GM21528 (cell line): Measurements from ENCODE around the gene GKN2.
"Not testable (repeated sequence)": the region's sequence is repeated elsewhere in the genome, so short reads cannot be mapped to it uniquely, and the experiment has no call there.

ENCODE experiments used
- ATAC-seq: cut with Tn5 transposase; IDR thresholded peaks from one replicate; pipeline ENCODE4 v1.9.1; 2021; ENCODE audit warnings: mild to moderate bottlenecking, moderate library complexity; ENCODE audit not compliant: unreplicated experiment, low FRiP score

Gene GKN2

GRCh38 chr2:68964282-68964681 is 11.6 kb upstream of the GKN2 start:
- no peak for ATAC-seq

DNA sequence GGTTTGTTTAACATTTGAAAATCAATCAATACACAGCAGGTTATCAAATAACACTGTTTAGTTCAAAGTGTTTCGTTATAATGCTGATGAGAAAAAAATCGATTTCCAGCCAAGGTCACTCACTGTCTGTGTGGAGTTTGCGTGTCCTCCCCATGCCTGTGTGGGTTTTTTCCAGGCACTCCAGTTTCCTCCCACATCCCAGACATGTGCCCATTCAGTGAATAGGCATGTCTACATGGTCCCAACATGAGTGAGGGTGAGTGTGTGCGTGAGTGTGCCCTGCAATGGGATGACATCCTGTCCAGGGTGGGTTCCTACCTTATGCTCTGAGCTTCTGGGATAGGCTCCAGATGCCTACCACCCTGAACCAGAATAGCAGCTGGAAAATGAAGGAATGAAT is 8.7 kb upstream of the GKN2 start:
- ATAC-seq = no peak

DNA sequence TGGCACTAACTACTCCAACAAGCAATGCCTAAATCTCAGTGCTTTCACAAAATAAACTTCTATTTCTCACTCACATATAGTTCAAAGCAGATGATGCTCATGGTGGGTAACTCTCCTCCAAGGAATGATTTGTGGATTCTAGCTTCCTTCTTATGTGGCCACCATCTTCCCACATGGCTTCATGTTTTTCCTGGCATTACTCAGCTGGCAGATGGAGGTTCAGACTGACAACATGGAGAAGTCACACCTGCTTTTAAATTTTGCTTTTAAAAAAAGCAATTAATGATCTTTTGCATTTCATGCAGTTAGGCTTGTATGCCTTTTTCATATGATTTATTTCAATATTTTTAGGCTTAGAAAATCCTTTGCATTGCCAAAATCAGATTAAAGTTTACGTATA is 6.3 kb upstream of the GKN2 start:
- no peak for ATAC-seq

DNA sequence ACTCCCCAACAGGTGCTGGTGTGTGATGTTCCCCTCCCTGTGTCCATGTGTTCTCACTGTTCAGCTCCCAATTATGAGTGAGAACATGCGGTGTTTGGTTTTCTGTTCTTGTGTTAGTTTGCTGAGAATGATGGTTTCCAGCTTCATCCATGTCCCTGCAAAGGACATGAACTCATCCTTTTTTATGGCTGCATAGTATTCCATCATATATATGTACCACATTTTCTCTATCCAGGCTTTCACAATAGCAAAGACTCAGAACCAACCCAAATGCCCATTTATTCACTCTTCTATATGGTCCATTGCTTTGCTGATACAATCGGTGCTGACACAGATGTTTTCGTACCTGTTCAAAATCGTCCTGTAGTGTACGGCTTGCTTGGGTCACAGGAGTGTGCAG is 2.7 kb upstream of the GKN2 start:
- not testable (repeated sequence) for ATAC-seq

DNA sequence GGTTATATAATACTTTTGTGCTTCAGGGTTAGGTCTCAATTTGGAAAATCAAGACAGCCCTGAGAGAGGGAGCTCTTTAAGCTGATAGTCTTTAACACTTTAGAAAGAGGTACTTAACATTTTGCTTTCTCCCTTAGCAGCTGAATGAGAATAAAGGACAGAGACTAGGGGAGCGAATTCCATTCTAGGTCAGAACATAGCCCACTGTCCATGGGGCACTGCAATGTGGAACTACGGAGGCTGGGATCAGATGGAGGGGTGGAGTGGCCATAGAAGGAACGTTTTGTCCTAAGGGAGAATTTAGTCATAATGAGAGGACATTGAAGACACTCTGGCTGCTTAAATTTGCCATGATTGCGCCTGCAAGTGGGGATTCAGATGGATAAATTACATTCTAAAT is 794 bp downstream of the GKN2 start:
- ATAC-seq = no peak

- no peak for ATAC-seq
Observed at GRCh38 chr2:68948710-68949109, 4.0 kb downstream of the GKN2 start.

DNA sequence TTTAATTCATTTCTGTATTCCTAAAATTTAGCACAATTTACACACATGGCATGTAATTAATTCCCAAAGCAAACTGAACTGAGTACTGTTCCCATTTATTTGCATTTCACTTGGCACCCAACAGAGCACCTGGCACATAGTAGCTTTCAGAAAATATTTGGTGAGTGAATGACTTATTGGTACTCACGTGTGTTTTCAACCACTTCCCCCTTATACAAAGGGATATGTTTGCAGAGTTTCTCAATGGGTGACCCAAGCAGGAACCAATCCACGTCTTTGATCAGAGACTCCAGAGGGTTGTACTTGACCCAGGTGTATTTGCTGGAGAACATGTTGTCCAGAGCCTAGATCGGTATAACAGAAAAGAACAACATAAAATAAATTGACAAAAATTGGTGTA is 6.6 kb downstream of the GKN2 start:
- ATAC-seq = no peak

GRCh38 chr2:68943581-68944568 is 8.8 kb downstream of the GKN2 start:
- ATAC-seq = no peak

GRCh38 chr2:68942827-68943226 is 9.9 kb downstream of the GKN2 start:
- no peak for ATAC-seq

- ATAC-seq = no peak
Observed at GRCh38 chr2:68940369-68940768, 12.3 kb downstream of the GKN2 start.

GRCh38 chr2:68939962-68940361 is 12.7 kb downstream of the GKN2 start:
- no peak for ATAC-seq

GRCh38 chr2:68938938-68939337 is 13.8 kb downstream of the GKN2 start:
- ATAC-seq = no peak

GRCh38 chr2:68937346-68938055 is 15.2 kb downstream of the GKN2 start:
- no peak for ATAC-seq

DNA sequence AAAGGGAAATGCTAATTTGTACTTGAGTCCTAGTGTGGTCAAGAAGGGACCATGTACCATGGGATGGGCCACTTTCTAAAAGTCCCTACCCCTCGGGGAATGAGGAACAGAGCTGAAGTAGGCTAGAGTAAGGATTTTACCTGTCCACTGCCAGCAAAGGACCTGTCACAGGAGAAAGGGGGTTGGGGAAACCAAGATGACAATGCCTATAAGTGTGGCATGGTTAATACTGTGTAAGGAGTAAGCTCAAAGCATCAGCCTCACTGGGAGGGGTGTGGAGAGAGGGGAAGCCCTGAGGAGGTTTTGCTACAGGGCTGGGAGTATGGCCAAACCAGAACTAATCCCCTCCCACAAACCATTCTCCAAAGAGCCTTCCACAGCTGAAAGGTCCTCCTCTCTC is 15.8 kb downstream of the GKN2 start:
- no peak for ATAC-seq

- ATAC-seq = no peak
Observed at GRCh38 chr2:68936427-68936826, 16.3 kb downstream of the GKN2 start.

DNA sequence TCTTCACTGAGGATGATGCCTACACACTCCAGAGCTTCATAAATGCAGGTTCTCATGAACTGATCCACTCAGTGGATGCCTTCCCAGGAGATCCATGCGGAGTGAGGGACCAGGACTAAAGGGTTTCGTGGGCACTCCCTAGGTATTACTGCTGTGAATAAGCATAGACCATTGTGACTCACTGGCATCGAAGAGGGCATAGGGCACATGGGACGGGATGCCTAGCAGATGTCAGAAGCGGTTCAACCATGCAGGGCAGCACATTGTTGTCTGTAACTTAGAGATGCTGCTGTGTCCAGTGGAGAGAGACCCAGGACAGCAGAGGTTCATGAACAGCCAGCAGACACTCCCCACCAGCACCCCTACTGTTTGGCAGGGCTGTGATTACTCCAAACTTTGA is 17.2 kb downstream of the GKN2 start:
- no peak for ATAC-seq

DNA sequence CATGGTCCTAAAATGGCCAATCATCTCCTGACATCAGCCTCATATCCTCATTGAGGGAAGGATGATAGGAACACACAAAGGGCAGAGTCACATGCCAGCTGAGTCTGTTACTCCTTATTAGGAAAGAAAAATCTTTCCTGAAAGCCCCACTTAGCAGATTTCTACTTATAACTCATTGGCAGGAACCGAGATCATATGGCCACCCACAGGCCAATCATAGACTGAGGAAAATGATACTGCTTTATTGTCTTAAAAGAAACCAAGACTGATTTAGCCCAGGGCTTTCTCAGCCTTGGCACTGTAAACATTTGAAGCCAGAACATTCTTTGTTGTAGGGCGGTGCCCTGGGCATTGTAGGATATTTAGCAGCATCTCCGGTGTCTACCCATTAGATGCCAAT is 18.7 kb downstream of the GKN2 start:
- ATAC-seq = no peak

GRCh38 chr2:68932402-68932801 is 20.3 kb downstream of the GKN2 start:
- no peak for ATAC-seq

GRCh38 chr2:68931799-68932198 is 20.9 kb downstream of the GKN2 start:
- ATAC-seq = no peak

- no peak for ATAC-seq
Observed at GRCh38 chr2:68931149-68931711, 21.5 kb downstream of the GKN2 start.

- no peak for ATAC-seq
Observed at GRCh38 chr2:68926796-68927195, 25.9 kb downstream of the GKN2 start.
